HEK293T (cell line): ENCODE measurements around the gene ACBD4.

Source experiments
- BHLHE40 ChIP-seq: fragments of 450-650 bp; IDR thresholded peaks from 2 replicates; pipeline ENCODE4 v1.6.1; 2016; ENCODE audit warnings: mild to moderate bottlenecking, moderate library complexity, borderline replicate concordance
- CTBP1 ChIP-seq: fragments of 450-650 bp; IDR thresholded peaks from 2 replicates; pipeline ENCODE4 v1.6.1; 2016; ENCODE audit warnings: borderline replicate concordance
- ELF4 ChIP-seq: fragments of 450-650 bp; IDR thresholded peaks from 2 replicates; pipeline ENCODE4 v1.6.1; 2017; ENCODE audit warnings: antibody characterized with exemption
- FOXA1 ChIP-seq: fragments of 450-650 bp; IDR thresholded peaks from 2 replicates; pipeline ENCODE4 v1.6.1; 2016; ENCODE audit warnings: mild to moderate bottlenecking
- FOXM1 ChIP-seq: fragments of 450-650 bp; IDR thresholded peaks from 2 replicates; pipeline ENCODE4 v1.6.1; 2017; ENCODE audit warnings: mild to moderate bottlenecking, borderline replicate concordance
- HDGF ChIP-seq: fragments of 450-650 bp; IDR thresholded peaks from 2 replicates; pipeline ENCODE4 v1.6.1; 2017; ENCODE audit warnings: antibody characterized with exemption, borderline replicate concordance
- SP1 ChIP-seq: fragments of 450-650 bp; IDR thresholded peaks from 2 replicates; pipeline ENCODE4 v1.6.1; 2017
- SUZ12 ChIP-seq: fragments of 450-650 bp; IDR thresholded peaks from 2 replicates; pipeline ENCODE4 v1.6.1; 2016; ENCODE audit warnings: mild to moderate bottlenecking
- TARDBP ChIP-seq: fragments of 450-650 bp; IDR thresholded peaks from 2 replicates; pipeline ENCODE4 v1.6.1; 2016
- ZNF384 ChIP-seq: fragments of 450-650 bp; IDR thresholded peaks from 2 replicates; pipeline ENCODE4 v1.6.1; 2016
- TF ChIP-seq, protein P1 (sequence below): fragments of 450-650 bp; IDR thresholded peaks from 2 replicates; pipeline ENCODE4 v1.6.1; 2016

DNA sequence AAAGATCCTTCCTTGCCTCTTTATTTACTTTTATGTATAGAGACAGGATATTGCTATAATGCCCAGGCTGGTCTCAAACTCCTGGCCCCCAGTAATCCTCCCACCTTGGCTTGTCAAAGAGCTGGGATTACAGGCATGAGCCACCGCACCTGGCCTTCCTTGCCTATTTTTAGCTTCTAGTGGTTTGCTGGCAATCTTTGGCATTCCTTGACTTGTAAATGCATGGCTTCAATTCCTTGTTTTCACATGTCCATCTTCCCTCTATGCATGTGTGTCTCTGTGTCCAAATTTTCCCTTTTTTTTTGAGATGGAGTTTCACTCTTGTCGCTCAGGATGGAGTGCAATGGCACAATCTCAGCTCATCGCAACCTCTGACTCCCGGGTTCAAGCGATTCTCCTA lies 48.7 kb downstream of the ACBD4 start:
- TF ChIP-seq ELF4, result no peak
- no peak for TF ChIP-seq TARDBP
- TF ChIP-seq SP1, result no peak
- TF ChIP-seq SUZ12, result no peak
- TF ChIP-seq HDGF, result no peak
- TF ChIP-seq FOXM1, result no peak
- TF ChIP-seq, protein P1, sequence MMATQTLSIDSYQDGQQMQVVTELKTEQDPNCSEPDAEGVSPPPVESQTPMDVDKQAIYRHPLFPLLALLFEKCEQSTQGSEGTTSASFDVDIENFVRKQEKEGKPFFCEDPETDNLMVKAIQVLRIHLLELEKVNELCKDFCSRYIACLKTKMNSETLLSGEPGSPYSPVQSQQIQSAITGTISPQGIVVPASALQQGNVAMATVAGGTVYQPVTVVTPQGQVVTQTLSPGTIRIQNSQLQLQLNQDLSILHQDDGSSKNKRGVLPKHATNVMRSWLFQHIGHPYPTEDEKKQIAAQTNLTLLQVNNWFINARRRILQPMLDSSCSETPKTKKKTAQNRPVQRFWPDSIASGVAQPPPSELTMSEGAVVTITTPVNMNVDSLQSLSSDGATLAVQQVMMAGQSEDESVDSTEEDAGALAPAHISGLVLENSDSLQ, result no peak
- no peak for TF ChIP-seq CTBP1
- TF ChIP-seq BHLHE40, result no peak
- no peak for TF ChIP-seq ZNF384
- TF ChIP-seq FOXA1, result no peak
